NCI-H1930 (cell line): ENCODE results near the gene C10orf143.
"Not testable (repeated sequence)": the region's sequence is repeated elsewhere in the genome, so short reads cannot be mapped to it uniquely, and the experiment has no call there.

Source experiments
- DNase-seq, 2 experiments: peaks; one replicate each; lab custom pipeline; 2025; lab: John Stamatoyannopoulos, UW

The C10orf143 gene

DNA sequence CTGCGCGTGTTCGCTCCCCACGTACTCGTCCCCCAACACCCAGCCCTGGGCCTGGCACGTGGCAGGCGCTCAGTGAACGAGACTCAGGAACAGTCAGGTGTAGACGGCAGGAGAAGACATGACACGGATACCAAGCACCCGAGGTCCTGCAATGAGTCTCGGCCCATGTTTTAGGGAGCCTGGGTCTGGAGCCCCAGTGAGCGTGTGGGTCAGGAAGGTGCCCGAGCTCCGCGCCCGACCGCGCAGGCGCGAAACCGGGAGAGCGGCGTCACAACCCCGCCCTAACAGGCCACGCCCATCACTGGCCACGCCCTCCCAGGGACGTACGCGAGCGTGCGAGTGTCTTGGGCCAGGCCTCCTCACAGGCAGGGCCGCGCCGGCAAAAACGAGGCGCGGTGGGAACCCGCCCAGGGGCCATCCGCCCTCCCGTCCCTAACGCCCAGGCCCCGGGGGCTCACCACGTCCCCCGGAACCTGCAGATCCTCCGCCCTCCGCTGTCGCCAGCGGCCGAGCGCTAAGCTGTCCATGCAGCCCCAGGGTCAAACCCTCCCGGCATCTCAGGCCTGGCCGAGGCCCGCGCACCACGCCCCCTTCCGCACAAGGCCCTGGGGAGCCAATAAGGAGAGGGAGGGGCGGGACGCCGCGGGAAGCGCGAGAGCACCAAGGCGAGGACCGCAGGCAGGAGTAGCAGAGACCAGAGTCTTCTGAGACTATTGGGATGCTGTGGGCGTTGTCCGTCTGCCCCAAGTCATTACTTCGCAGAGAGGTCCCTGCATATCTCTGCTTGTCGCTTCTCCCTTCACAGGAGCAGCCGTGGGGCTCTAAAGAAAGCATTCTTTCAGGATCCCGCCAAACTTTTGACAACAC lies at the start of gene C10orf143:
TSS of gene C10orf143 (minus strand) at position 585 of the 867 bp plus-strand sequence. CDS start at position 527, 58 bp downstream.
- DNase-seq: peak; percentile 66 to 82

- no peak for DNase-seq
Observed at GRCh38 chr10:130159192-130159794, 48.7 kb upstream of the C10orf143 start.

GRCh38 chr10:130146042-130146441 lies 35.4 kb upstream of the C10orf143 start:
- no peak for DNase-seq

- no peak for DNase-seq
Observed at GRCh38 chr10:130141878-130142277, 31.2 kb upstream of the C10orf143 start.

GRCh38 chr10:130141460-130141859 lies 30.8 kb upstream of the C10orf143 start:
- DNase-seq: no peak

GRCh38 chr10:130141038-130141437 lies 30.4 kb upstream of the C10orf143 start:
- DNase-seq: no peak

DNA sequence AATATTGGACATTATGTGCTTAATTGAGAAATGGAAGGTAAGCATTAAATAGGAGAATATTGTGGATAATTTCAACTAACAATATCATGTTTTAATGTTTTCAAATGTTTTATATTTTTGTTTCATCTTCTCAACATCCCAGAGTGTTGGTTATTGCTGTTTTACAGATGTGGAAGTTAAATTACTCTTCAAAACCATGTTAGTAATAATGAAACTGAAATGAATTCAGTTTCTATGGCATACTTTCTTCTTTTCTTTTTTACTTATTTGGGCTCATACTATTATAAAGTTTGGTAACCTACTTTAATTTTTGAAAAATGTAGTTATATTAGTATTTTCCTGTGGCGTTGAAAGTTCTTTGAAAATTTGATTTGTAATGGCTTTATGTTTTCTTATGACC lies 29.8 kb upstream of the C10orf143 start:
- DNase-seq: no peak

GRCh38 chr10:130138479-130138866 lies 27.8 kb upstream of the C10orf143 start:
- no peak for DNase-seq

DNA sequence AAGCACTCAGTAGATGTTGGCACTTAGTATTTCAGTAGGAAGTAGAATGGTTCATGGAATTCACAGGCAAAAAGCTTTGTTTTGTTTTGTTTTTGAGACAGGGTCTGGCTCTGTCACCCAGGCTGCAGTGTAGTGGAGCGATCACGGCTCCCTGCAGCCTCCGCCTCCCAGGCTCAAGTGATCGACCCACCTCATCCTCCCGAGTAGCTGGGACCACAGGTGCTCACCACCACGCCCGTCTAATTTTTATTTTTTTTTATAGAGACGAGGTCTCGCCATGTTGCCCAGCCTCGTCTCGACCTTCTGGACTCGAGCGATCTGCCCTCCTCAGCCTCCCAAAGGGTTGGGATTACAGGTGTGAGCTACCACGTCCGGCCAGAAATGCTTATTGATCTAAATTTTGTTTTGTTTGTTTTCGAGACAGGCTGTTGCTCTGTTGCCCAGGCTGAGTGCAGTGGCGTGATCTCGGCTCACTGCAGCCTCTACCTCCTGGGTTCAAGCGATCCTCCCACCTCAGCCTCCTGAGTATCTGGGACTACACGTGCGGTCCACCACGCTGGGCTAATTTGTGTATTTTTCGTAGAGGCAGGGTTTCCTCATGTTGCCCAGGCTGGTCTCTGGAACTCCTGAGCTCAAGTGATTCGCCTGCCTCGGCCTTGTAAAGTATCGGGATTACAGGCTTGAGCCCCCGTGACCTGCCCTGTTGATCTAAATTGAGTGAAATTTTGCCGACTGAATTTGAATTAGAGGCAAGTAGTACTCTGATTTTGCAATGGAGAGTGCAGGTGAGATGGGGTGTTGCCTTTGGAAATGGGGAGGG lies 27.2 kb upstream of the C10orf143 start:
- DNase-seq: no peak

DNA sequence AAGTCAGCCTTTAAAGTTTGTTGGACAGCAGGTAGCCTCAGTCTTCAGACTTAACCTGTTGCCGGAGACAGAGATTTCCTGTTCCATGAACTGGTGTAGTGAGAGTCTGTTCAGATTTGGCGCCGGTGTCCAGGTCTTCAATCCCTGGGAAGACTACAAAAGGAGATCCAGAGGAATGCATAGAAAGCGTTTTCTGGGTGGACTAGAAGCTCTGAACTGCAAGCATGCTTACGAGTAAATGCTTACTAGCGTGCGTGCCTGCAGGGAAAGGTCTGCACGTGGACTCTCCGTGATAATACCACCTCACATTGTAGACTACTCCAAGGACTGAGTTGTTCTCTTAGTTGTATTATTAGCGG lies 26.4 kb upstream of the C10orf143 start:
- DNase-seq: no peak

- peak; percentile 23 to 74 for DNase-seq
Observed at GRCh38 chr10:130136226-130137089, 25.8 kb upstream of the C10orf143 start, which contains the start of gene GLRX3. TSS of gene GLRX3 (plus strand) at chr10:130136391. CDS start at chr10:130136421, 30 bp downstream.

DNA sequence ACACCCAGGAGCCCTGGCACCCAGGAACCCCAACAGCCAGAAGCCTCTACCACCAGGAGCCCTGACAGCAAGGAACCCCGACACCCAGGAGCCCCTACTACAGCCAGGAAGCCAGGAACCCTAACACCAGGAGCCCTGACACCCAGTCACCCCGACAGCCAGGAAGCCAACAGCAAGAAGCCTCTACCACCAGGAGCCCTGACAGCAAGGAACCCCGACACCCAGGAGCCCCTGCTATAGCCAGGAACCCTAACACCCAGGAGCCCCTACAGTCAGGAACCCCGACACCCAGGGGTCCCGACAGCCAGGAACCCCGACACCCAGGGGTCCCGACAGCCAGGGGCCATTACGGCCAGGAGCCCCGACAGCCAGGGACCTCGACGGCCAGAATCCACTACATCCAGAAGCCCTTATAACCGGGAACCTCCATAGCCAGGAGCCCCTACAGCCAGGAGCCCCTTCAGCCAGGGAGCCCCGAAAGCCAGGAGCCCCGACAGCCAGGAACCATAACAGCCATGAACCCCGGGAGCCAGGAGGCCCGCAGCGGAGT lies 25.1 kb upstream of the C10orf143 start:
- no peak for DNase-seq

DNA sequence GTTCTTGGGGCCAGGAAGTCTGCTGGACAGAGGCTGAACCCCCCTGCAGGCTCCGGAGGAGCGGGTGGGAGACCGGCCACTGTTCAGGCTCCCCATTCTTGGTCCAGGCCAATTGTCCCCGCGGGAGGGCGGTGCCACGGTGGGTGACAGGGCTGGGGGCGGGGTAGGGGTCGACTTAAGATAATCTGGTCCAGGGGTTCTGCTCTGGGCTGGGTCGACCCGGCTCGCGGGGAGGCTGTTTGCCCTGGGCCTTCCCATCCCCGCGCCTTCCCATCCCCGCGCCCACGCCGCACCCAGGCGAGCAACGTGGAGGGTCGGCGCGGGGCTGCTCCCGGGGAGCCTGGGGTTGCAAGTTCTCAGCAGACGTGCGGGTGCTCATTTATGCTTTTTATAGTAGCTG lies 18.3 kb upstream of the C10orf143 start:
- DNase-seq: no peak

DNA sequence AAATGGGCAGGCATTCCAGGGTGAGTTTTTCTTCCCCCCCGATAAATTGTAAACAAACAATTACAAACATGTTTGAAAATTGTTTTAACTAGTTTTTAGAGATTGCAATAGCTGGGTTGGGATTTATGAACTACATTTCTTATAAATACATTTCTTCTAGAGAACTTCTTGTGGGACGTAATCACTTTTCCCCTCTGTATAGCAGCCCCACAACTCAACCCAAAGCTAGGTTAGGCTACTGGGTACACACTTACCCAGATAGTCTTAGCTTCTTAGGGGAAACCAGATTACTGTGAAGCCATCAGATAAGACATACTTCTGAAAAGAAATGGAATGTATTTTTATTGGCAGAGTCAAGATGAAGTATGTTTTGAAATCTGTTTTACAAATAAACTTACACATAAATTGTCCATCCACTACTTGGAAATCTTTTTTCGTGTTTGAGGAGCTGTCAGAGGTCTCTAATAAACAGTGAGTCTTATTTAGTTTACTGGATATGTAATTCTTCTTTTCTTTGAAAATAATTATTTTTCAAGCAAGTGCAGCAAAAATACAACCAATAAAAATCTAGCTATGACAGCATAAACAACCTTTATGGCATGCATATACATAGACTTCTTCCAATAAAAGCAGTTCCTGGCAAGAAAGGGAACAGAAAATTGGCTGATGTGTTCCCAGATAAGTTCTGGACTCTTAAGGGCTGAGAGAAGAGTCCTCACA lies 17.6 kb upstream of the C10orf143 start:
- no peak for DNase-seq

- peak; percentile 15 to 49 for DNase-seq
Observed at GRCh38 chr10:130127364-130128061, 16.9 kb upstream of the C10orf143 start.

GRCh38 chr10:130121486-130122079 lies 11.0 kb upstream of the C10orf143 start:
- DNase-seq: no peak

- DNase-seq: not testable (repeated sequence)
Observed at GRCh38 chr10:130117535-130117934, 6.9 kb upstream of the C10orf143 start.

DNA sequence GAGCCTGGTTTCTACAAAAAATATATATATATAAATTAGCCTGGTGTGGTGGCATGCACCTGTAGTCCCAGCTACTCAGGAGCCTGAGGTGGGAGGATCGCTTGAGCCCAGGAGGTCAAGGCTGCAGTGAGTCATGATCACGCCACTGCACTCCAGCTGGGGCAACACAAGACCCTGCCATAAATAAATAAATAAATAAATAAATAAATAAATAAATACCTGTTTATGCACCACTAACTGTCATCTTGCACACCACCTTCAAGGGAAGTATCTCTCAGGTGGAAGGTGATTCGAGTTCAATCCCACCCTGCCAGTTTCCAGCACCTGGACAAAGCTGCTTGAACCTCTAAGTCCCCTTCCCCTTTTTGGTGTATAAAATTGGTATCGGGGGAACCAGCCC lies 6.3 kb upstream of the C10orf143 start:
- DNase-seq: not testable (repeated sequence)

- DNase-seq: no peak
Observed at GRCh38 chr10:130112821-130113220, 2.2 kb upstream of the C10orf143 start.

DNA sequence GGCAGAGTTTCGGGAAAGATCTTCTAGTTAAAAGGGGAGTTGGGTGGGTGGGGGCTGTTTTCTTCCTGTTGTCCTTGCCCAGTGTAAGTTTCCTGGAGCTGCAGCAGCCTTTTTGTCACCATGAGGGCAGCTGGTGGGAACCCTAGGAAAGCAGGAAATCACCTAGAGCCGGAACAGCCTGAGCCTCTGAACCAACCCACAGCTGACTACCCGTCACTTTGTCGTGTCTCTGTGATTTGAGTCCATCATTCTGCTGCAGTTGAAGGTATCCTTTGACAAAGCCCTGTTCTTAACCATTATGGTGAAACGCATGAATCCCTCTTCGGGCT lies 1.2 kb upstream of the C10orf143 start:
- no peak for DNase-seq
